Bronchial smooth muscle cell (primary cell): ENCODE measurements around the gene SLC14A1. TPM values are rescaled to one million over a fixed set of nuclear protein-coding genes. Genes with fewer than 3 reads are reported as not detected.

Experiments used
- total RNA-seq: library from RNA; depleted of rRNA; stranded (reverse); fragments of >200 nt; gene quantifications from 2 replicates; pipeline ENCODE4 v1.2.1, GENCODE V29; 2014

SLC14A1 gene
- total RNA-seq, result 55.5 and 131 TPM in 2 replicates

DNA sequence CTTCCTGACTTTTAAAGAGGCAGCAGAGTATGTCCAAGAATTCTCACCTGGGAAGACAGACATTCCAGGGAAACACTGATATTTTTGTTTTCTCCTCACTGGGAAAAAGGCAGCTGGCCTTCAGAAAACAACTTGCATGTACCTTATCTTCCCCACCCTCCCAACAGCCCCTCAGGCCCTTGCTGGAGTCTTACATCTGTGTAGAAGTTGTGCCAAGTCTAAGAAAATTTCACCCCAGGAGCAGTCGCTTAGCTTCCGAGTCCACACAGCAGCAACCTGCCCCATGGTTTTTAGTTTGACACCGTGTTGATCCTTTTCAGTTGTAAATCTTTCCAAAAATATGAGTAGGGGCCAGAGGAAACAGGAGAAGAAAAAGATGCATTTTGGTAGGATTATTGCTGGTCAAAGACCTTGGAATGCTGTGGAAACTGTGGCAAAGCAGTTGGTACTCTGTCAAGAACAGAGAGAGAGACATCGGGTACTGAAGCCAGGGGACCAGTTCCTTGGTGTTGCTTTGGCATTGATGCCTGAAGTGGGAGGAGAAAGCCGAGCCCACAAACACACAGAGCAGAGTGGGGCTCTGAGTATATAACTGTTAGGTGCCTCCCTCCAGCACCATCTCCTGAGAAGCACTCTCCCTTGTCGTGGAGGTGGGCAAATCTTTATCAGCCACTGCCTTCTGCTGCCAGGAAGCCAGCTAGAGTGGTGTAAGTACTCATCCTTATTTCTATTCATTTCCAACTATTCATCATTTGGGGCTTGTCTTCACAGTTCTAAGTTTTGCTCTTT lies at the start of gene SLC14A1:
Gene SLC14A1 (plus strand): TSS at position 615 of the 789 bp plus-strand sequence. CDS start 6,140 bp downstream, outside the sequence.

Other genes starting within 250 kb of the SLC14A1 start
- gene SLC14A2, start 108.7 kb upstream of the SLC14A1 start, total RNA-seq, result under 0.01 TPM in 1 of 2 replicates, not detected in the other
- gene SIGLEC15, start 101.5 kb downstream of the SLC14A1 start, total RNA-seq, result 1.2 and 3.2 TPM in 2 replicates
- gene EPG5, start 243.1 kb downstream of the SLC14A1 start, total RNA-seq, result 21.8 and 31.2 TPM in 2 replicates